Measurements from ENCODE around the gene LENG8. TPM values are rescaled to one million over a fixed set of nuclear protein-coding genes. Genes with fewer than 3 reads are reported as not detected.

The LENG8 gene
- total and polyA plus RNA-seq, 2 of the 13 experiments (the other 11 are each of a cell fraction or from before 2014, with no cell fraction given): 14.3 to 41.9 TPM

GRCh38 chr19:54481326-54481930 is 32.4 kb downstream of the LENG8 start:
- Histone ChIP-seq H3K27me3 (ENCODE audit: control insufficient read depth in 1 of 2, insufficient read depth in 2 of 2, low read length in 2 of 2) (no peaks in the 10 kb centered on the region), H3K9me3 (ENCODE audit: low read length) (no peaks in the 10 kb centered on the region), H3K27ac (ENCODE audit: extremely low read length, insufficient read depth, low read length) (no peak overlapping the region), H3K9ac (ENCODE audit: insufficient read depth, low read depth, low read length) (no peak overlapping the region), H2AFZ (ENCODE audit: low read length) (no peak overlapping the region), H3K79me2 (ENCODE audit: insufficient read depth, low read length) (no peaks in the 10 kb centered on the region), H3K4me3 (replicated peaks in 1 of 3; ENCODE audit: insufficient read depth in 1 of 3, low read depth in 2 of 3, low read length in 3 of 3) (no peak overlapping the region), H3K4me1 (ENCODE audit: insufficient read depth, low read length) (peaks cover 18% of the 10 kb centered on the region), H3K4me2 (ENCODE audit: low read depth, low read length) (no peak overlapping the region), H4K20me1 (ENCODE audit: insufficient read depth, low read length) (no peaks in the 10 kb centered on the region), H3K36me3 (replicated peaks in 1 of 2; ENCODE audit: control insufficient read depth in 1 of 2, insufficient read depth in 2 of 2, low read length in 2 of 2) (no peaks in the 10 kb centered on the region)
- ChIA-PET POLR2A (no interaction called here), CTCF (ENCODE audit: low intra/inter-chr PET ratio, low total read pairs) (interaction anchor here (0.8 kb wide), 1 partner anchor 195 kb away, joined by 4 read pairs; no protein-coding TSS in a partner anchor)
- in situ Hi-C loops (cut with HindIII; ENCODE audit: extremely low pct_ligation_motif_present, low pct_unique_long_range_greater_than_20kb) (no loop called here), intact Hi-C loops (cut with micrococcal nuclease; ENCODE audit: unreplicated experiment) (no loop called here)
- peak; percentile 49 for DNase-seq (ENCODE audit: low spot score)
- 8% methylated on average over 16 of the region's 16 CpGs for WGBS (ENCODE audit: low lambda C conversion rate)
- ATAC-seq: peak; percentile 50; the same call in 2 of the 3 replicates
- FAIRE-seq: peak; percentile 75
- no TSS peak for BruUV-seq (replicated peaks)
- TF ChIP-seq NR3C1 (CRISPR knock-in tag; IDR thresholded peaks at IDR 0.05) (no peak), ISX (CRISPR knock-in tag; conservative IDR thresholded peaks at IDR 0.05) (no peak), ZNF280B (CRISPR knock-in tag; IDR thresholded peaks at IDR 0.05; ENCODE audit: borderline replicate concordance) (no peak), PAWR (CRISPR knock-in tag; IDR thresholded peaks at IDR 0.05; ENCODE audit: borderline replicate concordance) (no peak), ATRX (CRISPR knock-in tag; IDR thresholded peaks at IDR 0.05; ENCODE audit: borderline replicate concordance) (no peak), ZNF446 (CRISPR knock-in tag; IDR thresholded peaks at IDR 0.05) (no peak), ARID4A (CRISPR knock-in tag; IDR thresholded peaks at IDR 0.05; ENCODE audit: borderline replicate concordance) (no peak), HOXA9 (CRISPR knock-in tag; IDR thresholded peaks at IDR 0.05; ENCODE audit: borderline replicate concordance) (no peak), KLF13 (CRISPR knock-in tag; IDR thresholded peaks at IDR 0.05) (no peak), CTCF (CRISPR knock-in tag; IDR thresholded peaks at IDR 0.05) (peak; percentile 88), DZIP1 (CRISPR knock-in tag; IDR thresholded peaks at IDR 0.05) (no peak), RAD21 (CRISPR knock-in tag; IDR thresholded peaks at IDR 0.05) (no peak), MEIS2 (CRISPR knock-in tag; IDR thresholded peaks at IDR 0.05) (no peak), ZFP1 (CRISPR knock-in tag; IDR thresholded peaks at IDR 0.05) (no peak)

Data from HepG2 (cell line).